GM21619 (cell line): ENCODE data around the gene RAD51B.

Experiments
- ATAC-seq: cut with Tn5 transposase; IDR thresholded peaks from one replicate; pipeline ENCODE4 v1.9.1; 2021; ENCODE audit not compliant: unreplicated experiment

Gene RAD51B

GRCh38 chr14:68394118-68394763, 574.7 kb downstream of the RAD51B start:
- no peak for ATAC-seq

GRCh38 chr14:68394764-68395143, 575.2 kb downstream of the RAD51B start:
- no peak for ATAC-seq

- no peak for ATAC-seq
These were observed 576.0 kb downstream of the RAD51B start for GRCh38 chr14:68395604-68396003.

GRCh38 chr14:68396461-68396860, 576.9 kb downstream of the RAD51B start:
- no peak for ATAC-seq

GRCh38 chr14:68397371-68397811, 577.8 kb downstream of the RAD51B start:
- ATAC-seq = no peak

- no peak for ATAC-seq
These were observed 578.2 kb downstream of the RAD51B start for GRCh38 chr14:68397822-68398221.

GRCh38 chr14:68398370-68398769, 578.8 kb downstream of the RAD51B start:
- no peak for ATAC-seq

- no peak for ATAC-seq
These were observed 580.4 kb downstream of the RAD51B start for GRCh38 chr14:68399971-68400370.

GRCh38 chr14:68401317-68401716, 581.7 kb downstream of the RAD51B start:
- no peak for ATAC-seq

GRCh38 chr14:68401855-68402254, 582.3 kb downstream of the RAD51B start:
- ATAC-seq = peak; percentile 70

GRCh38 chr14:68402525-68403101, 583.0 kb downstream of the RAD51B start:
- ATAC-seq = no peak

GRCh38 chr14:68403191-68404145, 583.9 kb downstream of the RAD51B start:
- no peak for ATAC-seq

GRCh38 chr14:68404146-68404527, 584.6 kb downstream of the RAD51B start:
- no peak for ATAC-seq

GRCh38 chr14:68404652-68405183, 585.1 kb downstream of the RAD51B start:
- no peak for ATAC-seq

GRCh38 chr14:68405961-68406360, 586.4 kb downstream of the RAD51B start:
- ATAC-seq = no peak

GRCh38 chr14:68407285-68407684, 587.7 kb downstream of the RAD51B start:
- ATAC-seq = no peak

GRCh38 chr14:68407825-68408224, 588.2 kb downstream of the RAD51B start:
- ATAC-seq = no peak

- ATAC-seq = no peak
These were observed 589.1 kb downstream of the RAD51B start for GRCh38 chr14:68408680-68409079.

- no peak for ATAC-seq
These were observed 589.8 kb downstream of the RAD51B start for GRCh38 chr14:68409387-68409786.

- ATAC-seq = no peak
These were observed 593.2 kb downstream of the RAD51B start for GRCh38 chr14:68412505-68413465.
